HCT116 (cell line): Measurements from ENCODE around the gene CSRP1. TPM values are rescaled to one million over a fixed set of nuclear protein-coding genes. Genes with fewer than 3 reads are reported as not detected.

Experiments used
- ATAC-seq: fragments of 200-7000 bp; cut with Tn5 transposase; 2 replicates; pipeline ENCODE4 v1.9.1; 2020; ENCODE audit warnings: mild to moderate bottlenecking, moderate library complexity
- BruUV-seq: library from RNA; stranded (reverse); fragments of 400-500 nt; replicated peaks from 2 replicates; lab custom pipeline; 2021; lab: Mats Ljungman, UMichigan
- CTCF ChIA-PET: fragments of 300-600 bp; sonication (Branson Sonifier 250); formaldehyde crosslinking; loops from one replicate; lab custom pipeline; 2021; ENCODE audit warnings: antibody characterized with exemption; lab: Charles Lee
- POLR2A ChIA-PET: fragments of 300-600, 350-600 bp; sonication (Branson Sonifier 250); formaldehyde crosslinking; loops from one replicate; lab custom pipeline; 2021; ENCODE audit warnings: antibody characterized with exemption; lab: Charles Lee
- RAD21 ChIA-PET, 2 experiments: fragments of 300-600 bp; sonication (Branson Sonifier 250); formaldehyde crosslinking; loops; one replicate each; lab custom pipeline; 2023; ENCODE audit warnings: low total read pairs in 2 of 2; ENCODE audit not compliant: uncharacterized antibody in 2 of 2, unreplicated experiment in 2 of 2, low non-redundant PET in 1 of 2; lab: Charles Lee
- DNase-seq: peaks from one replicate; pipeline ENCODE4 v3.0.0-alpha.2; 2010; ENCODE audit warnings: low read depth, low spot score
- H2AFZ ChIP-seq: fragments of 200-600 bp; shearing (Covaris generic), sonication (generic); 2 replicates; pipeline ENCODE4 v1.6.1; 2017; ENCODE audit warnings: low read depth, mixed run types, mixed read lengths, antibody characterized with exemption, low read length; ENCODE audit not compliant: poor library complexity, severe bottlenecking
- H3K27ac ChIP-seq: 2 replicates; pipeline ENCODE4 v1.5.1; 2012; ENCODE audit warnings: low read depth, low read length
- H3K27me3 ChIP-seq: fragments of 200-600 bp; sonication (generic); 2 replicates; pipeline ENCODE4 v1.6.1; 2016; ENCODE audit warnings: mixed run types, low read length, mixed read lengths; ENCODE audit not compliant: insufficient read depth
- H3K36me3 ChIP-seq, 2 experiments: fragments of 200-500 bp in 1 of 2; fragments of 200-600 bp in 1 of 2; sonication (Bioruptor generic) in 1 of 2; sonication (generic) in 1 of 2; 2 replicates each; pipeline versions ENCODE4 v1.5.1 to v1.6.1; 2014 to 2016; ENCODE audit warnings: low read length in 2 of 2, inconsistent platforms in 1 of 2, mixed read lengths in 1 of 2, mixed run types in 1 of 2; ENCODE audit not compliant: insufficient read depth in 2 of 2, control insufficient read depth in 1 of 2
- H3K4me1 ChIP-seq, 2 experiments: fragments of 200-600 bp in 1 of 2; sonication (generic) in 1 of 2; 2 replicates each; pipeline versions ENCODE4 v1.5.1 to v1.6.1; 2012 to 2017; ENCODE audit warnings: low read length in 2 of 2, inconsistent platforms in 1 of 2, mild to moderate bottlenecking in 1 of 2, mixed read lengths in 1 of 2, mixed run types in 1 of 2, moderate library complexity in 1 of 2; ENCODE audit not compliant: insufficient read depth in 2 of 2, control insufficient read depth in 1 of 2
- H3K4me2 ChIP-seq: fragments of 200-600 bp; sonication (generic); 2 replicates; pipeline ENCODE4 v1.6.1; 2017; ENCODE audit warnings: mixed run types, low read length, mixed read lengths
- H3K4me3 ChIP-seq, 2 experiments: fragments of 200-600 bp in 1 of 2; sonication (generic) in 1 of 2; replicated peaks in 1 of 2; 2 replicates each; pipeline ENCODE4 v1.5.1; 2011 to 2016; ENCODE audit warnings: low read length in 2 of 2, control low read depth in 1 of 2, low read depth in 1 of 2, mild to moderate bottlenecking in 1 of 2, mixed read lengths in 1 of 2, mixed run types in 1 of 2
- H3K79me2 ChIP-seq: fragments of 200-600 bp; sonication (generic); 2 replicates; pipeline ENCODE4 v1.6.1; 2017; ENCODE audit warnings: mild to moderate bottlenecking, mixed run types, low read length, moderate library complexity, mixed read lengths; ENCODE audit not compliant: insufficient read depth
- H3K9ac ChIP-seq: fragments of 200-600 bp; sonication (generic); 2 replicates; pipeline ENCODE4 v1.6.1; 2016; ENCODE audit warnings: low read length, mixed read lengths
- H3K9me2 ChIP-seq: fragments of 200-600 bp; sonication (generic), shearing (Covaris generic); 2 replicates; pipeline ENCODE4 v1.6.1; 2017; ENCODE audit warnings: mixed run types, mild to moderate bottlenecking, moderate library complexity; ENCODE audit not compliant: insufficient read depth
- H3K9me3 ChIP-seq, 2 experiments: fragments of 200-500 bp in 1 of 2; fragments of 200-600 bp in 1 of 2; sonication (Bioruptor generic) in 1 of 2; sonication (generic) in 1 of 2; 2 replicates each; pipeline ENCODE4 v1.6.1; 2014 to 2017; ENCODE audit warnings: low read length in 2 of 2, mixed read lengths in 2 of 2, inconsistent platforms in 1 of 2, low read depth in 1 of 2, mild to moderate bottlenecking in 1 of 2, mixed run types in 1 of 2, moderate library complexity in 1 of 2; ENCODE audit not compliant: control insufficient read depth in 1 of 2, insufficient read depth in 1 of 2
- H4K20me1 ChIP-seq: fragments of 200-600 bp; sonication (generic), shearing (Covaris generic); 2 replicates; pipeline ENCODE4 v1.6.1; 2017; ENCODE audit warnings: mixed run types, mild to moderate bottlenecking, moderate library complexity; ENCODE audit not compliant: insufficient read depth
- CEBPB ChIP-seq: IDR thresholded peaks from 2 replicates; pipeline ENCODE4 v1.6.1; 2012; ENCODE audit warnings: low read depth
- EGR1 ChIP-seq: IDR thresholded peaks from 2 replicates; pipeline ENCODE4 v1.6.1; 2012; ENCODE audit warnings: low read depth
- ELF1 ChIP-seq: IDR thresholded peaks from 2 replicates; pipeline ENCODE4 v1.6.1; 2012; ENCODE audit warnings: low read depth, borderline replicate concordance
- FOSL1 ChIP-seq: IDR thresholded peaks from 2 replicates; pipeline ENCODE4 v1.6.1; 2012; ENCODE audit warnings: low read depth
- POLR2AphosphoS5 ChIP-seq: IDR thresholded peaks from 2 replicates; pipeline ENCODE4 v1.6.1; 2011; ENCODE audit warnings: mild to moderate bottlenecking, low read depth, low read length, moderate library complexity
- RAD21 ChIP-seq: IDR thresholded peaks from 2 replicates; pipeline ENCODE4 v1.6.1; 2012; ENCODE audit warnings: low read depth, mild to moderate bottlenecking
- REST ChIP-seq: IDR thresholded peaks from 2 replicates; pipeline ENCODE4 v1.6.1; 2012; ENCODE audit warnings: low read depth
- SIN3A ChIP-seq: IDR thresholded peaks from 2 replicates; pipeline ENCODE4 v1.6.1; 2012; ENCODE audit warnings: low read depth
- SP1 ChIP-seq: IDR thresholded peaks from 2 replicates; pipeline ENCODE4 v1.6.1; 2012; ENCODE audit warnings: low read depth
- SRF ChIP-seq: IDR thresholded peaks from 2 replicates; pipeline ENCODE4 v1.6.1; 2012; ENCODE audit warnings: low read depth
- TCF7L2 ChIP-seq: IDR thresholded peaks from 2 replicates; pipeline ENCODE4 v1.7.0; 2011; ENCODE audit warnings: borderline replicate concordance, inconsistent platforms; ENCODE audit not compliant: insufficient read depth, insufficient read length; ENCODE audit errors: extremely low read depth
- ZFX ChIP-seq: fragments of 450-650 bp; IDR thresholded peaks from 2 replicates; pipeline ENCODE4 v1.6.1; 2017
- ZNF274 ChIP-seq: fragments of 200-500 bp; sonication (Bioruptor generic); IDR thresholded peaks from 2 replicates; pipeline ENCODE4 v1.6.1; 2014; ENCODE audit warnings: mild to moderate bottlenecking, low read depth, low read length, inconsistent platforms
- intact Hi-C: fragments of 100-400 bp; cut with micrococcal nuclease; formaldehyde crosslinking; loops from 2 replicates; pipeline ENCODE4 v1.10.0; 2022
- total RNA-seq: library from RNA; stranded (reverse); gene quantifications from one replicate; pipeline ENCODE4 v1.2.1, GENCODE V29; 2021; ENCODE audit not compliant: unreplicated experiment
- TF ChIP-seq, protein P1 (sequence below): IDR thresholded peaks from 2 replicates; pipeline ENCODE4 v1.6.1; 2011; ENCODE audit warnings: mild to moderate bottlenecking, low read length, moderate library complexity; ENCODE audit not compliant: insufficient replicate concordance; ENCODE audit errors: extremely low read depth
- TF ChIP-seq, protein P2 (sequence below): IDR thresholded peaks from 2 replicates; pipeline ENCODE4 v1.6.1; 2012

Gene CSRP1
- total RNA-seq, 1 experiment from 2014 or later, result 51.7 TPM

DNA sequence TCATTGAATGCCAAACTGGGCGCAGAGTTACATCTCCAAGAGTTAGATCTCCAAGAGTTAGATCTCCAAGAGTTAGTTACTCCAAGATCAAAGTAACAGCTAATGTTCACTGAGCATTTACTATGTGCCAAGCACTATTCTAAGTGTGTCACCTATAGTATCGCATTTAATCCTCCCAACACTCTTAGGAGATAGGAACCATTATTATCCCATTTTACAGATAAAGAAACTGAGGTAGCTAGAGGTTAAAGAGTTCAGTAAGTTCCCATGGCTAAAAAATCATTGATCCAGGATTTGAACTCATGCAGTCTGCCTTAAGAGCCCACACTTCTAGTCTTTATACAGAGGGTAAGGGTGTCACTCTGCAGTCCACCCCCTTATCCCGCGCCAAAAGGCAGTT is 30.5 kb upstream of the CSRP1 start:
- CTCF ChIA-PET, result interaction anchor here (2.2 kb wide), 1 partner anchor 25 kb away, joined by 6 read pairs; no protein-coding TSS in a partner anchor
- TF ChIP-seq ZFX, result no peak
- TF ChIP-seq SRF, result no peak
- TF ChIP-seq SIN3A, result no peak
- no peak for TF ChIP-seq EGR1
- TF ChIP-seq CEBPB, result no peak
- no peak overlapping the region for H2AFZ ChIP-seq
- no peaks in the 10 kb centered on the region for H4K20me1 ChIP-seq
- H3K27me3 ChIP-seq, result no peaks in the 10 kb centered on the region
- H3K9me2 ChIP-seq, result no peaks in the 10 kb centered on the region
- no peak overlapping the region for H3K27ac ChIP-seq
- no peak overlapping the region for H3K4me2 ChIP-seq
- H3K9ac ChIP-seq, result no peak overlapping the region
- POLR2A ChIA-PET, result no interaction called here
- no peaks in the 10 kb centered on the region for H3K79me2 ChIP-seq
- H3K4me3 ChIP-seq, result no peak overlapping the region
- BruUV-seq, result no TSS peak
- no peaks in the 10 kb centered on the region for H3K36me3 ChIP-seq
- intact Hi-C loops, result no loop called here
- no peaks in the 10 kb centered on the region for H3K9me3 ChIP-seq
- RAD21 ChIA-PET, result no interaction called here
- H3K4me1 ChIP-seq, result peaks cover 24 to 52% of the 10 kb centered on the region in 2 experiments
- DNase-seq (no peak), ATAC-seq (no peak)

DNA sequence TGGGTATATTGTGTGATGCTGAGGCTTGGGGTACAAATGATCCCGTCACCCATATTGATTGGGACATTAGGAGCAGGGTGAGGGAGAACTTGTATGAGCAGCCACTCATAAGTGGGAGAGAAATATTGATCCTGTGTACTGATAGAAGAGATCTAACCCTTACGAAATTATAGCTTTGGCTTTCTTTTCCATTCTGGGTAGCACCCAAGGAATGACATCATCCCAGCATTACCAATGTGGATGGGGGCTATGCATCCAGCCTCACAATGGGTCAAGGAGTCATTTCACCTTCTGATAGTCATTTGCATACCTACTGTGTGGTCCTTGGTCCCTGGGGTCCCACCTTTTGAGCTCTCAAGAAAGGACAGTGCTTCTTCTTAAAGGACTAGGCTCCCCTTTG is 30.1 kb upstream of the CSRP1 start:
- ChIA-PET CTCF (interaction anchor here (2.2 kb wide), 1 partner anchor 24 kb away, joined by 6 read pairs; no protein-coding TSS in a partner anchor), POLR2A (no interaction called here), RAD21 (no interaction called here)
- Histone ChIP-seq H4K20me1 (no peaks in the 10 kb centered on the region), H3K4me3 (peak overlapping the region in 1 of 2 experiments; percentile 3; a peak in 1 of 4 replicates), H3K4me2 (peak overlapping the region; percentile 65), H3K27me3 (no peaks in the 10 kb centered on the region), H3K9me3 (no peaks in the 10 kb centered on the region), H2AFZ (no peak overlapping the region), H3K27ac (no peak overlapping the region), H3K36me3 (no peaks in the 10 kb centered on the region), H3K9me2 (no peaks in the 10 kb centered on the region), H3K9ac (no peak overlapping the region), H3K4me1 (peaks cover 24 to 52% of the 10 kb centered on the region in 2 experiments), H3K79me2 (no peaks in the 10 kb centered on the region)
- intact Hi-C loops, result no loop called here
- no peak for ATAC-seq
- no TSS peak for BruUV-seq
- no peak for DNase-seq
- TF ChIP-seq CEBPB (no peak), SRF (no peak), FOSL1 (no peak), ZFX (no peak), TCF7L2 (no peak), ELF1 (no peak), RAD21 (no peak), REST (no peak), EGR1 (no peak), ZNF274 (no peak), SIN3A (no peak), POLR2AphosphoS5 (no peak), SP1 (no peak)
- TF ChIP-seq, protein P1, sequence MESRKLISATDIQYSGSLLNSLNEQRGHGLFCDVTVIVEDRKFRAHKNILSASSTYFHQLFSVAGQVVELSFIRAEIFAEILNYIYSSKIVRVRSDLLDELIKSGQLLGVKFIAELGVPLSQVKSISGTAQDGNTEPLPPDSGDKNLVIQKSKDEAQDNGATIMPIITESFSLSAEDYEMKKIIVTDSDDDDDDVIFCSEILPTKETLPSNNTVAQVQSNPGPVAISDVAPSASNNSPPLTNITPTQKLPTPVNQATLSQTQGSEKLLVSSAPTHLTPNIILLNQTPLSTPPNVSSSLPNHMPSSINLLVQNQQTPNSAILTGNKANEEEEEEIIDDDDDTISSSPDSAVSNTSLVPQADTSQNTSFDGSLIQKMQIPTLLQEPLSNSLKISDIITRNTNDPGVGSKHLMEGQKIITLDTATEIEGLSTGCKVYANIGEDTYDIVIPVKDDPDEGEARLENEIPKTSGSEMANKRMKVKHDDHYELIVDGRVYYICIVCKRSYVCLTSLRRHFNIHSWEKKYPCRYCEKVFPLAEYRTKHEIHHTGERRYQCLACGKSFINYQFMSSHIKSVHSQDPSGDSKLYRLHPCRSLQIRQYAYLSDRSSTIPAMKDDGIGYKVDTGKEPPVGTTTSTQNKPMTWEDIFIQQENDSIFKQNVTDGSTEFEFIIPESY, result no peak
- TF ChIP-seq, protein P2, sequence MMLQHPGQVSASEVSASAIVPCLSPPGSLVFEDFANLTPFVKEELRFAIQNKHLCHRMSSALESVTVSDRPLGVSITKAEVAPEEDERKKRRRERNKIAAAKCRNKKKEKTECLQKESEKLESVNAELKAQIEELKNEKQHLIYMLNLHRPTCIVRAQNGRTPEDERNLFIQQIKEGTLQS, result no peak
